Thyroid gland (tissue), 4 donors: ENCODE measurements around the gene TCIRG1. TPM values are rescaled to one million over a fixed set of nuclear protein-coding genes. Genes with fewer than 3 reads are reported as not detected.

Source experiments
- DNase-seq, 2 donors: peaks; one replicate each; pipeline ENCODE4 v3.0.0-alpha.2; 2019
- H3K27ac ChIP-seq, 3 donors: fragments of 200-600 bp; sonication (generic); 1 replicate in 2 of 3; 2 replicates in 1 of 3; pipeline ENCODE4 v1.5.1; 2016 to 2019; ENCODE audit warnings: mild to moderate bottlenecking in 1 of 3, moderate library complexity in 1 of 3
- H3K27me3 ChIP-seq: fragments of 200-600 bp; sonication (generic); one replicate; pipeline ENCODE4 v1.5.1; 2019
- H3K36me3 ChIP-seq, 2 donors: fragments of 200-600 bp; sonication (generic); one replicate each; pipeline ENCODE4 v1.5.1; 2016 to 2019
- H3K4me1 ChIP-seq, 2 donors: fragments of 200-600 bp; sonication (generic); one replicate each; pipeline ENCODE4 v1.5.1; 2017 to 2019
- H3K4me3 ChIP-seq, 3 donors: fragments of 200-600 bp; sonication (generic); replicated peaks in 1 of 3; 1 replicate in 2 of 3; 2 replicates in 1 of 3; pipeline ENCODE4 v1.5.1; 2016; ENCODE audit warnings: mild to moderate bottlenecking in 1 of 3
- H3K9me3 ChIP-seq: fragments of 200-600 bp; sonication (generic); one replicate; pipeline ENCODE4 v1.5.1; 2017
- POLR2A ChIP-seq, 2 donors: fragments of 450-650 bp; IDR thresholded peaks; one replicate each; pipeline ENCODE4 v1.6.1; 2017; ENCODE audit warnings: antibody characterized with exemption in 2 of 2, mild to moderate bottlenecking in 2 of 2, moderate library complexity in 1 of 2
- WGBS, 2 donors: methylation state at CpG; one replicate each; pipeline ENCODE4 v1.1.5; 2017; 5-methylcytosine and 5-hydroxymethylcytosine counted together
- intact Hi-C: fragments of 100-400 bp; cut with DNase I; formaldehyde crosslinking; loops from one replicate; pipeline ENCODE4 v1.15.1; 2023
- total RNA-seq, 4 donors: library from RNA; depleted of rRNA; stranded (reverse); fragments of >200 nt; gene quantifications; one replicate each; pipeline ENCODE4 v1.2.3, GENCODE V29; 2016
- TF ChIP-seq, protein P1 (sequence below), 6 experiments: fragments of 200-600 bp in 3 of 6; fragments of 450-650 bp in 3 of 6; sonication (generic) in 3 of 6; IDR thresholded peaks; one replicate each; pipeline ENCODE4 v1.5.1; 2016 to 2019; ENCODE audit warnings: antibody characterized with exemption in 6 of 6, mild to moderate bottlenecking in 2 of 6, inconsistent platforms in 1 of 6, moderate library complexity in 1 of 6

Gene TCIRG1
- total RNA-seq, 4 donors from 2014 or later = 74.8 to 141 (median 121) TPM

DNA sequence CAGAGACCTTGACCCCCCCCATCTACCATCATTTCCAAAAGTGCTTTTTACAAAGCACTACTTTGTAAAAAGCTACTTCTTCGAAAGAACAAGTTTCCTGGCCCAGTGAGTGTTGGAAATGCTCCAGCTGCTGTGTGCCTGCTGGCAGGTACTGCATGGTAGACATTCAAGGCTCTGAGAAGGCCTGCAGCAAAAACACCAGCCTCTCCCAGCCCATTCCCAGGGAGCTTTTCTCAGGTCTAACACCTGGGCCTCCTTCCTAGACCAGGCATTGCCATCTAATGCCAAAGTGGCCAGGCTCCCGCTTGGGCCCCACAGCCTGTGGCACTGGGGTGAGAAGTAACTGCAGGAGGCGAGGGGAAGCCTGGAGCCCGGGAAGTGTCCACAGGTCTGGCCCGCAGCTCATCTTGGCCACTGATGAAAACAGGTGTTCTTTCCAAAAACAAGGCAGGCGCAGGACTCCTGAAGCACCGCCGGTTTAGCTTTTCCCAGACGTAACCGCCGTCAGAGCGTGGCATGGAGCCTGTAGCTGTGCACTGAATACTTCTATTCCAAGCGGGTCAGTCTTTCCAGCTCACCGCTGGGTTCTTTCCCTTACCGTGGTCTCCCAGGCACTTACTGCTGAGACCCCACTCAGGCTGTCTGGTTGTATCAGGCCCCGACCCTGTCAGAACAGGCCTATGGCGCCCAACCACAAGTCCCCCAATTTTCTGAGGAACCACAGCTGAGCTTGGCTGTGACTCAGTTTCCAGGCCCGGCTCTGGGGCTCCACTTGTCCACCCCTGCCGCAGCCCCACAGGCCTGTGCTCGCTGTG is 1.2 kb upstream of the TCIRG1 start:
- Histone ChIP-seq H3K9me3 (no peaks in the 10 kb centered on the region), H3K27ac (peak overlapping the region; percentile 62 to 94 (median 91)), H3K36me3 (peaks cover 9 to 13% of the 10 kb centered on the region in 2 donors), H3K27me3 (no peaks in the 10 kb centered on the region), H3K4me1 (peaks cover 35 to 42% of the 10 kb centered on the region in 2 donors), H3K4me3 (no peak overlapping the region)
- intact Hi-C loops = no loop called here
- DNase-seq = peak; percentile 61 to 73
- TF ChIP-seq POLR2A (IDR thresholded peaks at IDR 0.05) = no peak
- 72 to 78% methylated on average over 17 to 19 of the region's 20 CpGs for WGBS, 2 donors

DNA sequence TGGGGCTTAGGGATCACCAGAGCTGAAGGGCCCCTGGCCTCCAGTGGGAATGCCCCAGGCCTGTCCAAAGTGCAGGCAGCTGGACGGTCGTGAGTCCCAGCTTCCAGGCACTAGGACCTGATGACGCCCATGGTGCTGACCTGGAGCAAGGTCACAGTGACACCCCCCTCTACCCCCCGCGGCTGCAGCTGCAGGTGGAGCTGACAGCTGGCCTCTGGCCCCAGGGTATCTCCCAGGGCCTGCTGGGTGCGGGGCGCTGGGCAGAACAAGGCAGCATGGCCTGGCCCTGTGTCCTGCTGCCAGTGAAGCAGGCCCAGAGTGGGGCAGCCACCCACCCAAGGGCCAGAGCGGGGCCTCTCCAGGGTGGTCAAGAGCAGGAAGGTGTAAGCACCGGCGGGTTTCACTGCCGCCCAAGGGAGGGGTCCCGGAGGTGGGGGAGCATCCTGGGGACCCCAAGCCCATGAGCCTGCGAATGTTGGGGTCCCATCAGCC is 553 bp upstream of the TCIRG1 start:
- H3K4me3 ChIP-seq = peak overlapping the region in 2 of 3 donors; percentile 48 to 64
- WGBS, 2 donors = 31% methylated on average over 3 of the region's 13 CpGs; no CpG with 5 or more reads in 1 of the 2 donors
- H3K4me1 ChIP-seq = peaks cover 35 to 42% of the 10 kb centered on the region in 2 donors
- TF ChIP-seq, protein P1, sequence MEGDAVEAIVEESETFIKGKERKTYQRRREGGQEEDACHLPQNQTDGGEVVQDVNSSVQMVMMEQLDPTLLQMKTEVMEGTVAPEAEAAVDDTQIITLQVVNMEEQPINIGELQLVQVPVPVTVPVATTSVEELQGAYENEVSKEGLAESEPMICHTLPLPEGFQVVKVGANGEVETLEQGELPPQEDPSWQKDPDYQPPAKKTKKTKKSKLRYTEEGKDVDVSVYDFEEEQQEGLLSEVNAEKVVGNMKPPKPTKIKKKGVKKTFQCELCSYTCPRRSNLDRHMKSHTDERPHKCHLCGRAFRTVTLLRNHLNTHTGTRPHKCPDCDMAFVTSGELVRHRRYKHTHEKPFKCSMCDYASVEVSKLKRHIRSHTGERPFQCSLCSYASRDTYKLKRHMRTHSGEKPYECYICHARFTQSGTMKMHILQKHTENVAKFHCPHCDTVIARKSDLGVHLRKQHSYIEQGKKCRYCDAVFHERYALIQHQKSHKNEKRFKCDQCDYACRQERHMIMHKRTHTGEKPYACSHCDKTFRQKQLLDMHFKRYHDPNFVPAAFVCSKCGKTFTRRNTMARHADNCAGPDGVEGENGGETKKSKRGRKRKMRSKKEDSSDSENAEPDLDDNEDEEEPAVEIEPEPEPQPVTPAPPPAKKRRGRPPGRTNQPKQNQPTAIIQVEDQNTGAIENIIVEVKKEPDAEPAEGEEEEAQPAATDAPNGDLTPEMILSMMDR (IDR thresholded peaks at IDR 0.05) = no peak
- TF ChIP-seq POLR2A (IDR thresholded peaks at IDR 0.05) = no peak
- peaks cover 6 to 11% of the 10 kb centered on the region in 2 donors for H3K36me3 ChIP-seq
- no peak for DNase-seq
- intact Hi-C loops = no loop called here
- no peaks in the 10 kb centered on the region for H3K9me3 ChIP-seq
- peak overlapping the region; percentile 88 to 94 (median 91) for H3K27ac ChIP-seq
- H3K27me3 ChIP-seq = no peaks in the 10 kb centered on the region

GRCh38 chr11:68039526-68040086 is 781 bp downstream of the TCIRG1 start:
- DNase-seq = no peak
- TF ChIP-seq, protein P1 (IDR thresholded peaks at IDR 0.05) = no peak
- TF ChIP-seq POLR2A (IDR thresholded peaks at IDR 0.05) = no peak
- peaks cover 35 to 42% of the 10 kb centered on the region in 2 donors for H3K4me1 ChIP-seq
- peak overlapping the region; percentile 88 to 94 (median 91) for H3K27ac ChIP-seq
- H3K27me3 ChIP-seq = no peaks in the 10 kb centered on the region
- H3K9me3 ChIP-seq = no peaks in the 10 kb centered on the region
- intact Hi-C loops = loop anchor here (5.0 kb wide), 1 partner anchor 83 kb away; the partner anchor contains the start of gene CHKA
- peak overlapping the region; percentile 34 to 64 (median 48) for H3K4me3 ChIP-seq
- peaks cover 6 to 13% of the 10 kb centered on the region in 2 donors for H3K36me3 ChIP-seq
- 34 to 35% methylated on average over 6 to 9 of the region's 10 CpGs for WGBS, 2 donors

DNA sequence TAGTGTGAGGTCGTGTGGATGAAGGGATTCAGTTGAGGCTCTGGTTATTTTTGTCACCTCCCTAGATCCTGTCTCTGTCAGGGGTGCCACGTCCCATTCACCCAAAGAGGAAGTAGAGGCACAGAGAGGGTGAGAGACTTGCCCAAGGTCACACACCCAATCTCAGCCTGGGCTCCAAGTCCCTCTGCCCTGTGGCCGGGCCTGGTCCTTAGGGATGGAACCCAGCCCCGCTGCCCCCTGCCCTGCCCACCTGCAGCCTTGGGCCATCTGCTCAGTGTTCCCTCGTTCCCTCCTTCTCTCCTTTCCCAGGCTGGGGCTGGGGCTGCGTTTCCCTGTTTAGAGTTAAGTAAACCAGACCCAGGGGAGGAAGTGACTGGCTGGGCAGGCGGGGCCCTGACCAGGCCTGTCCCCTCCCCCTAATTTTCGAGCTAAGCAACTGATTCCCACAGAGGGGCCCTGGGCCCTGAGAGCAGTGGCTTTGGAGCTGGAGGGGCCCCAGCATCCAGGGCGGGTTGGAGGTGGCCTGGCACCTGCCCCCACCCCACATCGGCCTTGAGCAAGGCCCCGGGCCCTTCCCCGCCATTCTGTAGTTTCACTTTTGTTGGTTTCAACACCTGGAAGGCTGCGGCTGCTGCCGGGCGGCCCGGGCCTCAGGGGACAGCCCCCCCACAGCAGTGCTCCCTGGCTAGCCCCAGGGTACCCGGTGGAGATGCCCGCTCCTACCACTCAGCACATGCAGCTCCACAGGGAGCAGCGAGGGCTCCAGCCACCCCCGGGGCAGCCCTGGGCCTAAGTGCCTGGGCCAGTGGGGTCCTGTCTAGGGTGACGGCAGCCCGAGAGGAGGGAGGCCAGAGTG is 1.5 kb downstream of the TCIRG1 start:
- TF ChIP-seq, protein P1 (IDR thresholded peaks at IDR 0.05) = no peak
- peak in 1 of 2 donors; percentile 38 for TF ChIP-seq POLR2A (IDR thresholded peaks at IDR 0.05)
- H3K9me3 ChIP-seq = no peaks in the 10 kb centered on the region
- DNase-seq = peak; percentile 71 to 76
- no peaks in the 10 kb centered on the region for H3K27me3 ChIP-seq
- peaks cover 12 to 14% of the 10 kb centered on the region in 2 donors for H3K36me3 ChIP-seq
- intact Hi-C loops = loop anchor here (5.0 kb wide), 1 partner anchor 82 kb away; the partner anchor contains the start of gene CHKA
- H3K4me3 ChIP-seq = peak overlapping the region in 1 of 3 donors; percentile 48
- WGBS, 2 donors = 24 to 48% methylated on average over 2 to 21 of the region's 22 CpGs
- peaks cover 35 to 42% of the 10 kb centered on the region in 2 donors for H3K4me1 ChIP-seq
- H3K27ac ChIP-seq = peak overlapping the region; percentile 88 to 94 (median 91)
